Measurements from ENCODE around the gene BLZF1.

GRCh38 chr1:169347688-169348382 lies 20.2 kb upstream of the BLZF1 start:
- no peak for TF ChIP-seq ATF7 (IDR thresholded peaks at IDR 0.05; ENCODE audit: low read depth)
- no peak for TF ChIP-seq EP300 (IDR thresholded peaks at IDR 0.05; ENCODE audit: borderline replicate concordance in 1 of 2, control insufficient read depth in 1 of 2, low read depth in 2 of 2, low read length in 2 of 2)
- TF ChIP-seq POLR2A (IDR thresholded peaks at IDR 0.05; ENCODE audit: low read depth, low read length), result no peak
- TF ChIP-seq SIN3A (IDR thresholded peaks at IDR 0.05; ENCODE audit: low read depth, low read length), result no peak
- TF ChIP-seq, protein P1, sequence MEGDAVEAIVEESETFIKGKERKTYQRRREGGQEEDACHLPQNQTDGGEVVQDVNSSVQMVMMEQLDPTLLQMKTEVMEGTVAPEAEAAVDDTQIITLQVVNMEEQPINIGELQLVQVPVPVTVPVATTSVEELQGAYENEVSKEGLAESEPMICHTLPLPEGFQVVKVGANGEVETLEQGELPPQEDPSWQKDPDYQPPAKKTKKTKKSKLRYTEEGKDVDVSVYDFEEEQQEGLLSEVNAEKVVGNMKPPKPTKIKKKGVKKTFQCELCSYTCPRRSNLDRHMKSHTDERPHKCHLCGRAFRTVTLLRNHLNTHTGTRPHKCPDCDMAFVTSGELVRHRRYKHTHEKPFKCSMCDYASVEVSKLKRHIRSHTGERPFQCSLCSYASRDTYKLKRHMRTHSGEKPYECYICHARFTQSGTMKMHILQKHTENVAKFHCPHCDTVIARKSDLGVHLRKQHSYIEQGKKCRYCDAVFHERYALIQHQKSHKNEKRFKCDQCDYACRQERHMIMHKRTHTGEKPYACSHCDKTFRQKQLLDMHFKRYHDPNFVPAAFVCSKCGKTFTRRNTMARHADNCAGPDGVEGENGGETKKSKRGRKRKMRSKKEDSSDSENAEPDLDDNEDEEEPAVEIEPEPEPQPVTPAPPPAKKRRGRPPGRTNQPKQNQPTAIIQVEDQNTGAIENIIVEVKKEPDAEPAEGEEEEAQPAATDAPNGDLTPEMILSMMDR (IDR thresholded peaks at IDR 0.05 in 2 of 3, conservative IDR thresholded peaks at IDR 0.05 in 1 of 3; ENCODE audit: control insufficient read depth in 2 of 3, extremely low read depth in 1 of 3, insufficient read depth in 1 of 3, low read depth in 3 of 3, low read length in 3 of 3), result no peak
- TF ChIP-seq PKNOX1 (IDR thresholded peaks at IDR 0.05), result no peak
- no peak for TF ChIP-seq ZSCAN29 (IDR thresholded peaks at IDR 0.05)
- TF ChIP-seq ZZZ3 (IDR thresholded peaks at IDR 0.05; ENCODE audit: control insufficient read depth, insufficient read length, low read depth), result no peak
- no peak for TF ChIP-seq POLR2AphosphoS5 (IDR thresholded peaks at IDR 0.05; ENCODE audit: low read length)
- no peak for TF ChIP-seq RAD51 (IDR thresholded peaks at IDR 0.05)
- no peak for TF ChIP-seq ZNF274 (IDR thresholded peaks at IDR 0.05; ENCODE audit: insufficient read depth, insufficient read length)

Data from GM12878 (cell line).